Measurements from ENCODE around the gene CALHM6. TPM values are rescaled to one million over a fixed set of nuclear protein-coding genes. Genes with fewer than 3 reads are reported as not detected.

The CALHM6 gene
- total RNA-seq, 4 donors from 2014 or later = 0.76 to 4.1 (median 1.2) TPM; not detected in 1

- TF ChIP-seq EP300 (IDR thresholded peaks at IDR 0.05) = no peak
- TF ChIP-seq CTCF (IDR thresholded peaks at IDR 0.05) = no peak
- TF ChIP-seq POLR2AphosphoS5 (IDR thresholded peaks at IDR 0.05) = no peak
- TF ChIP-seq POLR2A (IDR thresholded peaks at IDR 0.05) = no peak
- H3K4me1 ChIP-seq = peaks cover 5% of the 10 kb centered on the region
- H3K27me3 ChIP-seq = peaks cover 9% of the 10 kb centered on the region
- H3K9me3 ChIP-seq = no peaks in the 10 kb centered on the region
- no peak overlapping the region for H3K27ac ChIP-seq
- H3K4me3 ChIP-seq = no peak overlapping the region
- H3K36me3 ChIP-seq = no peaks in the 10 kb centered on the region
- DNase-seq (ENCODE audit: low spot score in 2 of 2) = no peak
- WGBS = 82% methylated on average over 2 of the region's 2 CpGs
Observed at GRCh38 chr6:116456927-116457326, 4.2 kb upstream of the CALHM6 start.

- DNase-seq (ENCODE audit: low spot score in 2 of 2) = no peak
- TF ChIP-seq CTCF (IDR thresholded peaks at IDR 0.05) (no peak), POLR2A (IDR thresholded peaks at IDR 0.05) (no peak), POLR2AphosphoS5 (IDR thresholded peaks at IDR 0.05) (no peak), EP300 (IDR thresholded peaks at IDR 0.05) (no peak)
- H3K27ac ChIP-seq = no peak overlapping the region
- H3K4me1 ChIP-seq = peaks cover 11% of the 10 kb centered on the region
- H3K27me3 ChIP-seq = peaks cover 20% of the 10 kb centered on the region
- no peaks in the 10 kb centered on the region for H3K36me3 ChIP-seq
- 92% methylated on average over 5 of the region's 9 CpGs for WGBS
- no peak overlapping the region for H3K4me3 ChIP-seq
- no peaks in the 10 kb centered on the region for H3K9me3 ChIP-seq
Observed at GRCh38 chr6:116458264-116458663, 2.9 kb upstream of the CALHM6 start.

GRCh38 chr6:116459927-116460326 lies 1.2 kb upstream of the CALHM6 start:
- DNase-seq (ENCODE audit: low spot score in 2 of 2) = no peak
- H3K4me1 ChIP-seq = peaks cover 11% of the 10 kb centered on the region
- H3K27me3 ChIP-seq = peaks cover 30% of the 10 kb centered on the region

GRCh38 chr6:116461932-116462885 lies 1.0 kb downstream of the CALHM6 start:
- WGBS = 24% methylated on average over 32 of the region's 84 CpGs

More at GRCh38 chr6:116459927-116460326, 1.2 kb upstream of the CALHM6 start:
- no peak for TF ChIP-seq CTCF (IDR thresholded peaks at IDR 0.05)
- no peak for TF ChIP-seq POLR2A (IDR thresholded peaks at IDR 0.05)
- no peak for TF ChIP-seq EP300 (IDR thresholded peaks at IDR 0.05)
- TF ChIP-seq POLR2AphosphoS5 (IDR thresholded peaks at IDR 0.05) = no peak
- WGBS = 88% methylated on average over 4 of the region's 4 CpGs
- Histone ChIP-seq H3K4me3 (no peak overlapping the region), H3K36me3 (no peaks in the 10 kb centered on the region), H3K9me3 (no peaks in the 10 kb centered on the region), H3K27ac (no peak overlapping the region)

More at GRCh38 chr6:116461932-116462885, 1.0 kb downstream of the CALHM6 start:
- H3K27ac ChIP-seq = peak overlapping the region; percentile 1
- peak; percentile 71 to 76 for DNase-seq (ENCODE audit: low spot score in 2 of 2)
- H3K27me3 ChIP-seq = peaks cover 34% of the 10 kb centered on the region
- H3K4me3 ChIP-seq = peak overlapping the region; percentile 47
- TF ChIP-seq CTCF (IDR thresholded peaks at IDR 0.05) (no peak), EP300 (IDR thresholded peaks at IDR 0.05) (no peak), POLR2A (IDR thresholded peaks at IDR 0.05) (no peak), POLR2AphosphoS5 (IDR thresholded peaks at IDR 0.05) (no peak)
- H3K4me1 ChIP-seq = peaks cover 11% of the 10 kb centered on the region
- H3K36me3 ChIP-seq = no peaks in the 10 kb centered on the region
- no peaks in the 10 kb centered on the region for H3K9me3 ChIP-seq
